DMS53 treated with DMSO at 0.1 percent for 48 hours (cell line): ENCODE data around the gene MYLK4.

Experiments used
- DNase-seq: peaks from one replicate; lab custom pipeline; 2025; ENCODE audit not compliant: unreplicated experiment; lab: John Stamatoyannopoulos, UW

MYLK4 gene

DNA sequence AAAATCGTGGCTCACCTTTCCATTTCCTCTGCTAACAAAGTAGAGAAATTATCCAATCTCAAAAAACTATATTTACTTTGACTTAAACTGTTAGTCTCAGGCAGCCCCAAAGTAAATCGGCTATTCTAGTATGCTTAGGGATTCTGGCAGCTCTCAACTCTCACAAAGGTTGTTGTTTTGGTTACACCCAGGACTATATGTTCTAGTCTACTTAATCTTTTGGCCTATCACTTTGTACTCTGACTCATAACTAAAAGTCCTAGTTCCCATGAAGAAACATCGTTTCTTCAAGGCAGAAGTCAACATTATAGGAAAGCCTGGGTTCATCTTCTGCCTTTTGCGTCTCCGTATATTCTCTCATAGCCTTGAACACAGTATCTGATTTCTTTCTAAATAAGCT, 42.3 kb downstream of the MYLK4 start:
- no peak for DNase-seq

DNA sequence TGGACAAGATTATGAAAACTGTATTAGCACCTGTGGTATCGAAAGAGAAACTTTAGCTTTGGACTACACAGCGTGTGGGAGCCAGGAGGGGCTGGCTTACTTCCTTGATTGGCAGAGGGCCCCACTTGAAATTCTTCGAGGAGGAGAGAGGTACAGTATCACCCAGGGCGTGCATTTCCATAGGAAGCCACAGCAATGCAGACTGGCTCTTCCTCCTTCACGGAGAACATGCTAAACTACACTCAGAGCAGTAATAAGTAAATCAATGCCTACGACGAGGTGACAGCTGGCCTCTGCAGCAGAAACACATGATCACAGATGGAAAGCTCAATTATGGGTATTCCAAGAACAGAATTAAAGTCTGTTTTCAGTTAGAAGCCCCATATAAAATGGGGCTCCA, 44.2 kb downstream of the MYLK4 start:
- no peak for DNase-seq

DNA sequence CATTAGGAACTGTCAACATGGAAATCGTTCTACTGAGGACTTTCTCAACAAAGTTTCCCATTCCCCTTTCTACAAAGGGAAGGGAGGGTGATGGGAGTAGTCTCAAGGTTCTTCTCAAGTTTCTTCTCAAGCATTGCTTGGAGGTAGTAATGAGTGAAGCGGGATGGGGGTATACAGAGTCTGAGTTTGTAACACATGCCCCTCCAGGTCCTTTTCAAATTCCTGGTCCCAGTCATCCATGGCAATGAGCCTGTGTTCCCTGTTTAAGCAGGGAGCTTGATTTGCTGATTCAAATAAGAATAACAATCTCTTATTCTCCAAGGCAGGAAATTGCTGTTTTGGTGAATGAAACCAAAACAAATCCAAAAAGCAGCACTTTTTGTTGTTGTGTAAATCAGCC, 45.5 kb downstream of the MYLK4 start:
- DNase-seq: no peak

DNA sequence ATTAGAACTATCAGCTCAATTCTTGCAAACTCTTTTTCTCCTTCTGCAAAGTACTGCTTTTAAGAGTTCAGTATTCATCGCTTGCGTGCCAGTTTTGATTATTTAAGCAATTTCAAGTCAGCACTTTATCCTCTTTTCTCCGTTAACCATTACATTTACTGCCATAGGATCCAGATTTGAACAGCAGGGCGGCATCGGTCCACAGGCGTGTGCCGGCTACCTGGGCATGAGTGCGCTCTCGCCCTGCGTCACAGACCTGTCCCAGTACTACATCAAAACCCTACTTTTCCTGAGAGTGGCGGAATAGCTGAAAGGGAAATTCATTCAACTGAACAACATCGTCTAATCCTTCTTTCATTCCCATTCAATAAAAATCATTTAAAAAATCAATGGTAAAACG, 53.4 kb downstream of the MYLK4 start:
- no peak for DNase-seq

DNA sequence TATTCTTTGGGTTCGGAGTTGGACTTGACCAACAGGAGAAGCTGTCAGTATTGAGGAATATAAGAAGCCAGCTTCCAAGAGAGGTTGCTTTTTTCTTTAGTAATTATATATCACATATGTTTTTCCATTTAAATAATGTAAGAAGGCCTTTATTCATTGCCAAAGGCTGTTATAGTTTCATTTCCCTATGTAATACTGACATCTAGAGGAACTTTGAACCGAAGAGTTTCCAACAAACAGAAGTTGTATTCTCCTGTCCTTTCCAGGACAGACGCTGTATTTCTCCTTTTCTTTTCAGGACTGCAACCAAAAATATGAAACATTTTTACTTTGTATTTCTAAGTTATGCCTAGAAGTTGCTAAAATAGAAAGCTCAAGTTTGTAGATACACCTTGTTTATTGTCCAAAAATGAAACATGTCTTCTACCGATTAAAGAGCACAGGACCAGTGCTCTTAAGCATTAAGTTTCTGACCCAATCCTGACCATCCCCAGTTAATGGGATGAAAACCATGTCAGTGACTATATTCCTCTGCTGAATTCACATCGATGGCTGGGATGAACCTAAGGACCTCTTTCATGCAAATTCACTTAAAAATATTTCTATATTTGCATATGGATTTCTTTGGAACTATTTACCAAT, 55.1 kb downstream of the MYLK4 start:
- no peak for DNase-seq

DNA sequence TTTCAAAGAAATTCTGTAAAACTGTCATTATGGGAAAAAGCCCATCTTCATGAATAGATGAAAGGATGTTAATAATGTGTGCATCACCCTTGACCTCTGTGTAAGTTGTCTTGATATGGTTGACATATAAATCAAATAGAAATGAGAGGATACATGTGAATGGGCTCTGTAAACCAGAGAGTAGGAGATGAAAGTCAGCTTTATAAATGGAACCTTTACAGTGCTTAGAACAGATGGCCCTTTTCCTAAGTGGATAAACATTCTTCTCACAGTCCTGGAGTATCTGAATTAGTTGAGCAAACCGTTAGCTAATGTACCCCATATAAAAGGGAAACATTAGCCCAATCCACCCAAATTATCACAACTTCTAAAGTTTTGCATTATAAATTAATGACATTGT, 57.5 kb downstream of the MYLK4 start:
- DNase-seq: peak; percentile 11

DNA sequence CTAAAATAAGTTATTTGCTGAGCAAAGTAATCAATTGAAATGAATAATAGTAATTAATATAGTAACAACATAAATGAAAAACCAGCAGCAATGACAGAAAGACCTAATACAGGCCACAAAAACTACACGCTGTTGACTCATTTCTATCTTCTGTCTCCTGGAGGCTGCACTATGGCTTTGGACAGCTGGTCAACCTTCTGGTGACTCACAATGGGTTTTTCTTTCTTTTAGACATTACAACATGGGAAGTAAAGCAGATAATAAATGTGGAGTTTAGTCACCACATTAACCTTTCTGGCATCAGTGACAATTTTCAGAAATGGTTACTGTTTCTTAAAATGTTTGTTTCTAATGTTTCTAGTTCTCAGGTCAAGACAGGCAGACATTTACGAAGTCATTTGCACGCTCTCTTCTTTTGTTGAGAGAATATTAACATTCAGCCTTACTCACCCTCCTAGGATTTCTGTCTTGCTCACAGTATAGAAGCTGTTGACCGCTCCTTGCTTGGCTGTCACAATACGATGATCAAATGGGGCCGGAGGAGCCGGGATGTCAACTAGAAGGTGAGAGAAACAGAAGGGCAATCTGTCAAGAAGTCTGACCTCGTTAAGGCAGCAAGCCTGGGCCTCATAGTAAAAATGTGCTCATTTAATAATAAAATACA, 62.2 kb downstream of the MYLK4 start:
- peak; percentile 3 for DNase-seq

DNA sequence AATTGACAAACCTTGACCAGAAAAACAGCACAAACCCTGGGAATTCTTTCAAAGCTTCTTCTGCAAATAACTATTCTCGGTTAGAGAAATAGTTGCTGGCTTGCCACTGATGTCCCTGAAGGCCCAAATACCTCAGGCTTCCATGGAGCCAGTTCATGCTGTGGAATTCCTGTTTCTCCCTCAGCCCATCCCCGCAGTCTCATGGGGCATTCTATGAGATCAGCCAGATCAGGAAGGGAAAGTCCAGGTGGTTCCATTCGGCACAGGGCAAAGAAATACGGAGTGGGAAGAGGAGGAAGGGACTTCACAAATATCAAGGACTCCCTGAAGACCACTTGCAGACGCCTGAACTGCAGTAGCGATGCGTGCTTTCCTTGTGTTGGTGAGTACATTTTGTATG, 63.3 kb downstream of the MYLK4 start:
- no peak for DNase-seq

DNA sequence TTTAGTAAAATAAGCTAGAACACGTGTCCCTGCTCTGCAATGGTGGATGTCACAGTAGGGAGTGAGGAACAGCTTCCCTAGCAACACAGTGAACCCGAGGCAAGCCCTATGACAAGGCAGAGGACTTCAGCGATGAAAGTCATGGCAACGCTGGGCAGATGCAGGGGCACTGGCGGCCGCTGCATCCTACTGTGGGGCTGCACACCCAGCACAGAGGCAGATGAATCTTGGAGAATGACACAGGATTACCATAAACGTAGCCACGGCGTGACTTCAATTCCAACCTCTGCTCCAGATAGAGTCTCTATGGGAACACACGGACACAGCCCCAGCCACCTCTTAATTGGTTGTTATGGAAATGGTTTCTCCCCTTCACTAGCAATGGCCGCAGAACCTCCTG, 64.2 kb downstream of the MYLK4 start:
- DNase-seq: no peak

DNA sequence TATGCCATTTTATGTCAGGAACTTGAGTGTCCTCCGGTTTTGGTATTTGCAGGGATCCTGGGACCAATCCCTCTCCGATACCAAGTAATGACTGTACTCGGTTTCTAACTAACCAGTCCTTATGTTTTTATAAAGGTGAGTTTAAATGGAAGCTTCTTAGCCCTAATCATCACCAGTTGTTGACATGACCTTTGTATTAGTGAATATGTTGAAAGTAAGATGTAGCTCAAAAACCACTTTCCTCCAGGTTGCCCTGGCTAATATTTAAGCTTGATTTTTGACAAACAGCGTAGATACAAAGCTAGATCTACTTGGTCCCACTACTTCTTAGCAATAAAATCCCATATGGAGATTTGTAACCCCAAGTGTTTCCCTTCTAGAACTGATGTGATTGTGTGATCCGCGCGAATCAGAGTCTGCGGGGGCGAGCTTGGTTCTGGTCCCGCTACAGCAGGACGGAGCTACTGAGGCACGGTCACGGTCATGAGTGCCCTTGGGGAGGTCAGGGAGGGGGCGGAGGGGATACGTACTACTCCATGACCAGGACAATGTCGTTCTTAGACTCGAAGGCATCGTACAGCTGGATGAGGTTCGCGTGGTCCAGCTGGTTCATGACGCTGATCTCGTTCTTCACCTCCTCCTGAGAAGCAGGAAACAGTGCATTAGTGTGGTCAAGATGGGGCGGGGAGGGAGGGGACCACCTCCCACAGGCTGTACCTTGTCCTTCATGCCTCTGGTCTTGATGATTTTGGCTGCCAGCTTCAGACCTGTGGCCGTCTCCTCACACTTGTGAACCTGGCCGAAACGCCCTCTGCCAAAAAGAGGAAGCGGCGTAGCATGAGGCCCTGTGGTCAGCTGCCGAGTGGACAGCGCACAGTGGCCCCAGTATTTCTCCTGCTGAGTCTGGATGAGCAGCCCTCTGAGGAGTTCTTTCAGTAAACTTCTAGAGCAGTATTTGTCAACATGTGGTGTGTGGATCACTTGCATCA, 65.7 kb downstream of the MYLK4 start:
- no peak for DNase-seq

DNA sequence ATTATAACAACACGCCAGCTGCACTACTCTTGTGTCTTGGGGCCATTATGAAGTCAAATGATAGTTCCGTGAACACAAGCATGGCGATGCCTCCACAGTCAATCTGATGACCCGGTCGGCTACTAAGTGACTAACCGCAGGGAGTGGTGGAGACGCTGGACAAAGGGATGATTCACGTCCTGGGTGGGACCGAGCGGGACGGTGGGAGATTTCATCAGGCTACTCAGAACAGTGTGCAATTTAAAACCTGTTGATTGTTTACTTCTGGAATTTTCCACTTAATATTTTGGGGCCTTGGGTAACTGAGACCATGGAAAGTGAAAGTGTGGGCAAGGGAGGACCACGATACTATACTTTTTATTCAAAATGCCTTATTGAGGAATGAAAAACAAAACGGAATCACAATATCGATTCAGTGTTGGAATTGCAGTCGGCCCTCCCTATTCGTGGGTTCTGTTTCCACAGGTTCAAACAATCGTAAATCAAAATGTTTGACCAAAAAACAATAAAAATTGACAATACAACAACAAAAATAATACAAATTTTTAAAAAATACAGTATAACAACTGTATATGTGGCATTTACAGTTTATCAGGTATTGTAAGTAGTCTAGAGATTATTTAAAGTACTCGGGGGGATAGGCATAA, 66.5 kb downstream of the MYLK4 start:
- no peak for DNase-seq

DNA sequence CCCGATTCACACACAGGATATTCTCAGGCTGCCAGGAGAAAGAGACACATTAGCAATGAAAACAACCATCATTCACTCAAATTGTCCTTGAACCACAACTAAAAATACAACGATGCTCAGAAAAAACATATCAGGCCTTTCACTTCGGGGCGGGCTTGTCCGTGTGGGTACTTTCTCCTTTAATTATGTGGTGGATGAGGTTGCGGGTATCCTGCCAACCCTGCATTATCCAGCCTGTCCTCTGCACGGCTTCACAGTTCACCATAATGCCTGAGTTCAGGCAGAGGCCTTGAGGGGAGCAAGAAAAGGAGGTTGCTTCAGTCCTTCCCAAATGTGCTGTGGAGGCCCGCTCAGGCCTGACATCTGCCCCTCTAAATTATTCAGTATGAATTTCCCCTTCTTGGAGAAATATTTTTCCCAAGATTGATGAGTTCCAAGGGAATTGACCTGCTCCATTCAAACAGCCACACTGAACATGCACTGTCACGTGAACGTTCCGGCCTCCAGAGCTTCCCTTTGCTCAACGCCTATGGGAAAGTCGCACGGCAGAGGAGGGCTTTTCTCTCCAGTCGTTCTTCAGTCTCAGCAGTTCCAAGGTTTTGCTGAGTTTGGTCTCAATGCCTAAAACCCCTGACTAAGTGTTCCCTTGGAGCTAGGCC, 70.3 kb downstream of the MYLK4 start:
- DNase-seq: no peak

DNA sequence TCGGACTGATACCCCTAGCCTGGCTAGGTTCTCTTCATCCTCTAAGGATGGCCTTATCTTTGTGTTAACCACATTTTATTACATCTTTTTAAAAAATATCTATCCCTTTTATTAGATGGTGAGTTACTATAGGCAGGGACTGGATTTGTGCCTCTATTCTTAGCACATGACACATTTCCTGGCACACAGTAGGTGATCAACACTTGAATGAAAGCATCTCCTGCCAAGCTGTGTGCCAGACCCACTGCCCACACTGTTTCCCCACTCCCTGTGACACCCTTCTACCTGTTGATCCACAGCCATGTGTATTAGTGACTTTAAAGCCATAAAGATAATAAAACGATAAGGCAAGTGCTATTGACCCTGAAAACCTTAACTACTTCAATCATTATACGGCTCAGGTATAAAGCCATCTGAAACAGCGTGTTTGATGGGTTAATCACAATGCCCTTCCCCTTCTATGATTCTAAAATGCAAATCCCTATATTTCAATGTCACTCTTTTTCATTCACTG, 73.6 kb downstream of the MYLK4 start:
- no peak for DNase-seq

DNA sequence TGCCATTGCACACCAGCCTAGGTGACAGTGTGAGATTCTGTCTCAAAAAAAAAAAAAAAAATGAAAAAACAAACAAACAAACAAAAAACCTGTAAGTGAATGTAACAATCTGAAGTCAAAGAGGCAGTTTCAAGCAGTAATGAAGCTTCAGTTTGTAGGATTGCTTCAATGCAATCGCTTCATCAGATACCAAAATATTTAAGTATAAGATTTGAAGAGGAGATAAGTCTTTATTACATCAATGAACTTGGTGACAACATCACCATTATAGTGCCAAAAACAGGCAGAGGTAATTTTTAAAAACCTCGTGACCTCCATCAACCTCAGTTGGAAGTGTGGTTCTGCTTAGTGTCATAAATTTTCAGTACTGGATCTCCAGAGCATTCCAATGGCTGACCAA, 74.7 kb downstream of the MYLK4 start:
- no peak for DNase-seq

DNA sequence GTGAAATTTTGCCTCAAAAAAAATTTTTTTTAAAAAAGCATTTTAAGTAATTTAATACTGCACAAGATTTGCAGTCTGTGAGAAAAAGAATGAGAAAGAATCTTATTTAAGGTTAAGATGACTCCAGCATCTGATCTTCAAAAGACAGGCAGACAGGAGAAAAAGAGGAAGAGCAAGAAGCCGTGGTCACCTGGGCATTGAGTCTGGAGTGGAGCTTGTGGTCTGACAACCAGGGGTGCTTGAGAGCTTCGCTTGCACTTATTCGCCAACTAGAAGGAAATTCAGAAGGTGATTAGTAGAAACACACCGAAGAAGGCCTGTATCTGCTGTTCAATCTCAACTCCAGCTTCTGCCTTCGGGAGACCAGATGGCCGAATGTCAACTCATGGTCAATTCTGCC, 75.9 kb downstream of the MYLK4 start:
- DNase-seq: no peak

DNA sequence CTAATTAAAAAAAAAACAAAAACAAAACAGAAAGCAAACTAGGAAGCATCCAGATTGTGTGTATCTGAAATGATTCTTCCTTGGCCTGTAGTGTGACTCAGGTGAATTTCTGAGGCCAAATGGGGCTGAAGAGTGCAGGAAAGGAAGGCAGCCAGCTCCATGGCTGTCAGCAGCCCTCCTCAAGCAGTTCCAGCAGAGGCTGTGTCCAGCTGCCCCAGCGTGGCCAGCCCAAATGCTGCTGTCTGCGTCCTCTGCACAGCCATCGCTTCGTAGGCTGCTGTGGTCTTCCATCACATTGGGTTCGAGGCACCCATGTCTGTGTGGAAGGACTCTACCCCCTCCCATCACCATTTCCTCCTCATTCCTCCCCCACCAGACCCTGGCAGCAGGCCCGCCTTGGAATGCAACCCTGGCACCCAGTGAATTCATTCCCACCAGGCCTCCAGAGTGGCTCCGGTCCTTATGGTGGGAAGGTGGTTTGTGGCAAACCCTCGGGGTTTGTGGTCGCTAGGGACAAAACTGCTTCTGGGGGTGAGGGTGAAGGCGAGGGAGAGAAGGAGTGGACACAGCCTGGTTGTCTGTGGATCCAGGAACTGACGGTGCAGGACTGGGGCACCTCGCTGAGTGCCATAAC, 81.5 kb downstream of the MYLK4 start:
- DNase-seq: no peak

DNA sequence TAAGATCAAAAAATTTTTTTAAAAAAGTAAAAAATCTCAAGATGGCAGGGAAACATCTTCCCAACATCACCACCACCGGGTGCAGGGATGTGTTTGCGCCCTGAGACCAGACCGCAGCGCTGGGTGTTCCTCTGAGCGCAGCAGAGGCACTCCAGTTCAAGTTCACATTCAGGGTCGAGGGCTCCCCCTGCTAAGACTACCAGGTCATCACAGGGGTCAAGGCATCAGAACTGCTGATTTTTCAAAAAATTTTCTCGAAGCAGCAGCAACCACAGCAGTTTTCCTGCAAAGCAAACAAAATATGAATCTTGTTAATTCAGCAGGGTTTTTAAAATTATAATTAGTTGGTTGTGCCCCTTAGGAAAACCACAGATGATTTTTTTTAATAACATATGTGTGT, 83.1 kb downstream of the MYLK4 start:
- DNase-seq: no peak

DNA sequence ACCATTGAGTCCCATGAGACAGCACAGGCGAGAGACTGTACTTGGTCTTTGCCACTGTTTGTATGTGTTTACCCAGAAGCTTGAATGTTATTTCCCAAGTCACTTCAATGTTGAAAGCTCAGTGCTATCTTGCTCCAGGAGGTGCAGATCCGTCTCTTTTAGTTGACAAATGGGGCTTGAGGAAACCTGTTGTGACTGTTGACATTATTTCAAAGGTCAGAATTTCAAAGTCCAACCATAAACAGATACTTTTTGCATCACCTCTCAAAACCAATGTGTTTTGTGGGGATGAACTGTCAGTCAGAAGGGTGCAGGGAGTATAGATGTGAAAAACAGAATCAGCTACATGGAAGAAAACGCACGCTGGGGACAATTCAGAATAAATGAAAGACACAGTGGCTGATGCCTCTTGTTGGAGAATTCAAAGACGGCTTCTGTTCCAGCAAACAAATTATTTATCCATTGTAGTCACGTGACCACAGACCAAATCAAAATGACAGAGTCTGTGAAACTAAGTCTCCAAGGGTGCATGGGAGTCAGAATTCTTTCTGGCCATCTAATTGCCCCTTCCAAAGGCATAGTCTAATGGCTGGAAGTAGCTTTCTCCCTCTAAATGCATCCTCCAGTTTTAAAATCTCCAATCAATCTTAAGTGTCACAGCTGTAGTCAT, 83.7 kb downstream of the MYLK4 start:
- DNase-seq: no peak

DNA sequence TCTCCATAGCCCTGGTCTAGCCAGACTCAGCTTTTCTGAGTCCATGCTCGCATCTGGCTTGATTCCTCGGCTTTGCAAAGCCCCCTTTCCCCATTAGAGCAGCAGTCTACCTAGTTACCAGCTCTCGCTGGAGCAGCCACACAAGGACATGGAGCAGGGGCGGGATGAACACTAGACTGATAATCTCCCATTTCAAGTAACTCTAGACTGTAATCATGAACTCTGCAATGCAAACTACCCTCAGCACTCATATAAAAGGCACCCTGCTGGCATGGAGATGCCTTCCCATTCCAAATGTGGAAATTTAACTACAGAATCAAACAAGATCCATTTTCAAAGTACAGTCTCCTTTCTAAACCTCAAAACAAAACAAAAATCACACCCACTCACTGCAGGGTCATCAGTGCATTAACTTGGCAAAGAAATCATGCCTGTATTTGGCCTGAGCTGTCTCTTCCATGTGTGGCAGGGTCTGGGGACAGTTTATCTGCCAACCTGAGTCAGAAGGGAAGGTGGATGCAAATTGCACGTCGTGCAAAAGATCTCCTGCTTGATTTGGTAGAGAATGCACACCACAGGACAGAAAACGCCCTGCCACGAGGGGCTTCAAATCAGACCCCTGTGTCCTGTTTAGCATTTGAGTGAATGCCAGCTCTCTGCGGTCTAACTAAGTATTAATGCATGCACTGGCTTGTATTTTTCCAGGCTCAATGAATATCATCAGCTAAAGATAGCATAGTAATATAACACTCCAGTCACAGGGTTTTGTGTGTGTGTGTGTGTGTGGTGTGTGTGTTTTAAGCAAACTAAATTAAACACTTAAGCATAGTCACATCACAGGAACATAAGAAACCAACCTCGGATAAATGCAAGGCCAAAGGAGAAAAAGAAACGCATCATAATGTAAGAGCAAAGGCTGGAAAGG, 85.3 kb downstream of the MYLK4 start:
- DNase-seq: no peak
